OCI-LY1 (cell line): ENCODE measurements around the gene ANKRD52.

Experiments used
- CTCF ChIP-seq: fragments of 200-600 bp; sonication (generic), shearing (Covaris generic); IDR thresholded peaks from 2 replicates; pipeline ENCODE4 v1.5.1; 2017; ENCODE audit warnings: mild to moderate bottlenecking, antibody characterized with exemption, low read length, moderate library complexity, mixed read lengths
- EZH2 ChIP-seq: fragments of 200-600 bp; sonication (generic), shearing (Covaris generic); IDR thresholded peaks from 2 replicates; pipeline ENCODE4 v1.8.0; 2017; ENCODE audit warnings: borderline replicate concordance, mixed run types, mild to moderate bottlenecking, antibody characterized with exemption, low read length, moderate library complexity, mixed read lengths

- TF ChIP-seq CTCF (no peak), EZH2 (no peak)
These were observed 1.1 kb downstream of the ANKRD52 start for GRCh38 chr12:56257071-56257470.
